HG03159 (cell line): ENCODE data around the gene SPEG.

Experiments
- ATAC-seq: cut with Tn5 transposase; IDR thresholded peaks from one replicate; pipeline ENCODE4 v1.9.1; 2021; ENCODE audit warnings: mild to moderate bottlenecking, moderate library complexity; ENCODE audit not compliant: unreplicated experiment

The SPEG gene

GRCh38 chr2:219459460-219460311 is 25.0 kb downstream of the SPEG start:
- peak; percentile 63 for ATAC-seq

GRCh38 chr2:219460424-219460926 is 25.8 kb downstream of the SPEG start:
- no peak for ATAC-seq

GRCh38 chr2:219461047-219461514 is 26.4 kb downstream of the SPEG start:
- ATAC-seq, result no peak

GRCh38 chr2:219461669-219462068 is 27.0 kb downstream of the SPEG start:
- ATAC-seq, result no peak

- ATAC-seq, result no peak
These were observed 27.7 kb downstream of the SPEG start for GRCh38 chr2:219462349-219462748.

GRCh38 chr2:219464286-219465032 is 29.8 kb downstream of the SPEG start:
- no peak for ATAC-seq

- no peak for ATAC-seq
These were observed 31.3 kb downstream of the SPEG start for GRCh38 chr2:219465659-219466561.

- ATAC-seq, result no peak
These were observed 32.4 kb downstream of the SPEG start for GRCh38 chr2:219466816-219467735.

- no peak for ATAC-seq
These were observed 33.1 kb downstream of the SPEG start for GRCh38 chr2:219467736-219468075.

GRCh38 chr2:219468410-219469185 is 34.0 kb downstream of the SPEG start:
- no peak for ATAC-seq

GRCh38 chr2:219469186-219469724 is 34.6 kb downstream of the SPEG start:
- ATAC-seq, result no peak

- no peak for ATAC-seq
These were observed 35.8 kb downstream of the SPEG start for GRCh38 chr2:219470429-219470828.

GRCh38 chr2:219471476-219472371 is 37.1 kb downstream of the SPEG start:
- ATAC-seq, result no peak

- ATAC-seq, result no peak
These were observed 38.1 kb downstream of the SPEG start for GRCh38 chr2:219472629-219473187.

GRCh38 chr2:219473511-219473910 is 38.9 kb downstream of the SPEG start:
- ATAC-seq, result no peak

- no peak for ATAC-seq
These were observed 39.8 kb downstream of the SPEG start for GRCh38 chr2:219474285-219475060.

GRCh38 chr2:219475278-219475677 is 40.6 kb downstream of the SPEG start:
- no peak for ATAC-seq
